Ammon's horn (tissue), 1 donor: ENCODE results near the gene KRT73.

Experiments used
- DNase-seq: peaks from one replicate; pipeline ENCODE4 v3.0.0-alpha.2; 2016; ENCODE audit warnings: low spot score

The KRT73 gene

GRCh38 chr12:52645982-52646381, 27.6 kb upstream of the KRT73 start:
- DNase-seq = no peak

DNA sequence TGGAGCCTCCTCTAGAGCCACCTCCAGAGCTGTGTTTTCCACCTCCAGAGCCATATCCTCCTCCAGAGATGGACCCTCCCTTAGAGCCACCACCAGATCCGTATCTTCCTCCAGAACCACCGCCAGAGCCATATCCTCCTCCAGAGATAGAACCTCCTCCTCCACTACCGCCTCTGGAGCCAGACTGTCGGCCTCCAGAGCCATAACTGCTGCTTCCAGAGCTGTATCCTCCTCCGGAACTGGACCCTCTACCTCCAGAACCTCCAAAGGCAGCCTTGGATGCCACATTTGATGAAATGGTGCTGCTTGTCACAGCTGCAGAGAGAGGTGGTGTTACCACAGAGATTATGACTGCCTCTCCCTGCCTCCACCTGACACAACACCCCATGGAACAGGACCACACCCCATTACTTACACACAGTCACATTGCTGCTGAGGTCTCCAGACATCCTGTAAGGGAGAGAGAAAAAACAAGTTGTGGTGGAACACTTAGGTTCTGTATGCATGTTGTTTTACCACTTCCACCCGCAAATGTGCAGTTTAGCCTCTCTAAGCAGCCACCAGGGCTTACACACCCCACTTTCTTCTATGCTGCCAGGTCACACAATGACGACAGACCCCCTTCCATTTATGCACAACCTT, 26.9 kb upstream of the KRT73 start:
- DNase-seq = no peak

- DNase-seq = no peak
These were observed 25.7 kb upstream of the KRT73 start for GRCh38 chr12:52644078-52644415.

- no peak for DNase-seq
These were observed 25.1 kb upstream of the KRT73 start for GRCh38 chr12:52643233-52644077.

DNA sequence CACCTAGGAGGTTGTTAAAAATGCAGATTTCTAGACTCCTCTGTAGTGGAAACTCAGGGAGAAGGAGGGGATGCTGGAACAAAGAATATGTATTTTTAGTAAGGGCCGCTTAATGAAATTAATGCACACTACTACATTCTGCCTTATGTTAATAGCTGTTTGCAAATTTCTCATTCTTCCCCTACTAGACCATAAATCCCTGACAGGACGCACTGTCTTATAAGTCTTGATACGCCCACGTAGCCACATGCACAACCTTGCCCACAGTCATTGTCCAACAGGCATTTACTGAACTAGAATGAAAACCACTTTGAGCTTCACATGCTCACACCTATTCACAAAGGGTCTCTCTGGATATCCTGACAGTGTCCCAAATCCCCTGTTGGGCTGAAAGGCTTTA, 23.1 kb upstream of the KRT73 start:
- no peak for DNase-seq

- no peak for DNase-seq
These were observed 18.9 kb upstream of the KRT73 start for GRCh38 chr12:52637299-52637698.

DNA sequence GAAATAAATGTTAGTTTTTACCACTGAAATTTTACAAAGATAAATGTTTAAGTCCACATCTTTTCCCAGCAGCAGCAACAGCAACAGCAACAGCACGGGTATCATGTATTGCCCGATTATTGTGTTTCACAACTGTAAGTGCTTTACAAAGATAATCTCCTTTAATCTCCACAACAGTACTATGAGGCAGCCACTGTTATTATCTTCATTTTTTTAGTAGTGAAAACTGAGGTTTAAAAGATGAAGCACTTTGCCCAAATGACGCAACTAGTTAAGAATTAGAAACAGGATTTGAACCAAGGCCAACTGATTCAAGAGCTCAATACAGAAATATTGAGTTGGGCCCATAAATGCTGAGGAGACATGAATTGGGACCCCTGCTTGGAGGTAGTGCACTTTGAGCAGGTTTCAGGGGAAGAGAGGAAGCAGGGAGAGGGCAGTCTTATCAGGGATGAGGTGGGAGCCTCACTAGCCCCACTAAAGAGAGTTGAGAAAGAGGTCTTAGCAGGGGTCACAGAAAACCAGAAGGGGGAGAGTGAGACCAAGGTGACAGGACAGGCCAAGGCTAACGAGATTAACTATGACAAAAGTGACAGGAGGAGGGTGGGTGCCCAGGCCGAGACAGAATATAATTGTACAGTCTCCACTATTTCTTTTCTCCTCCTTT, 18.4 kb upstream of the KRT73 start:
- no peak for DNase-seq

- DNase-seq = no peak
These were observed 17.8 kb upstream of the KRT73 start for GRCh38 chr12:52636189-52636588.

- DNase-seq = peak; percentile 92
These were observed 16.1 kb upstream of the KRT73 start for GRCh38 chr12:52634266-52635056.

GRCh38 chr12:52633383-52633782, 15.0 kb upstream of the KRT73 start:
- DNase-seq = no peak

DNA sequence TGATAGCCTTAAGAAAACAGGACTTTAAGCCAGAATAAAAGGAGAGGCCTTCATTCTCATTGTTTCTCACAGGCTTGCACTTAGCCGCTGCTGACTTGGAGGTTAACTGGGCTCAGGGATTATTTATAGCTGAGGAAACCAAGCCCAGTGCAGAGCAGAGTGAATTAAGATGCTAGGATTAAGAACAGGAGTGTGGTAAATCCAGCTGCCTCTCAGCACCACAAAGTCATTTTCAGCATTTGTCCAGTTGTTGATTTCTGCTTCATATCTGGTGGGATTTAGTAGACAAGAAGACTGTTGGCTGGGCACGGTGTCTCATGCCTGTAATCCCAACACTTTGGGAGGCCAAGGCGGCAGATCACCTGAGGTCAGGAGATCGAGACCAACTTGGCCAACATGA, 14.3 kb upstream of the KRT73 start:
- DNase-seq = no peak

- DNase-seq = no peak
These were observed 13.5 kb upstream of the KRT73 start for GRCh38 chr12:52631676-52632459.

GRCh38 chr12:52631264-52631663, 12.9 kb upstream of the KRT73 start:
- no peak for DNase-seq

DNA sequence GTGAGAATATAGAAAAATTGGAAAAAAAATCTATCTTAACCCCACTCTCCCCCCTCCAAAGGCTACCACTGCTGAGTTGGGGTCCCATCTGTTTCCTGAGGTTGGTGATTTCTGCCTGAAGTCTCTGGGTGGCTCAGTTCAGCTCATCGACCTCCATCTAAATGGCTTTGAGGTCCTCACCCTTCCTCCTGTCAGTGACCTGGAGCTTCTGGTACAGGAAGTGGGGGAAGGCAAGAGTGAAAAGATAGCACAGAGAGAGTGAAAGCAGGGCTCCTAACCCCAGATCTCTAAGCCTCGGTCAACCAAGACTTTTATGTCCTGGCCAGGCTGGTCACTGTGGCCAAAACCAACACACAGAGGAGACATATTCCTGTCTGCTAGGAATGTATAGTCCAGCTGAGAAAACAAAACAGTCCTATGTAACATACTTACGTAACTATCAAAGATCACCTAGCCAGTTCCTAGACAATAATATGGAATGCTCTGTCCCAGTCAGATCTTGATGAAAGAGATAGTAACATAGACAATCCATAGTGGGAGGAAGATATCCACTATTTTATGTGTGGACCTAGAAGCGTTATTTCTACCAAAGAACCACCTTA, 12.3 kb upstream of the KRT73 start:
- no peak for DNase-seq

DNA sequence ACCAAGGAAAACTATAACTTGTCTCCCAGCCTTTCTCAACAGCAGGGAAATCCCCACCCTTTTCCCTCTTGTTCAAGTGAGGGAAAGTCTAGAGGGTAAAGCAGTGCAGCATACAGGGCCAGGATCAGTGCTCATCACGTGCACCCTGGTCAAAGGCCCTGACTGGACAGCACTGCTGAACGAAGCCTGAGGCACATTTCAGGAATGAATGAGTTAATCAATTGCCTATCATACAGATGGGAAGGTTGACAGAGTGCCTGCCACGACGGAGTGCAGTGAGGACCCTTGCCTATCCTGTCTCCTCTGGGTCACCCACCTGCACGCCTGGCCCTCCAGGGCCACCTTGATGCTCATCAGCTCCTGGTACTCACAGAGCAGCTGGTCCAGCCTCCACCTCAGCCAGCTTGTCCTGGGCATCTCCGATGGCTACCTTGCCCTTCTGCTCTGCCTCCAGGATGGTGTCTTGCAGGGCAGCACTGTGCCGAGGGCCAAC, 11.7 kb upstream of the KRT73 start:
- no peak for DNase-seq

GRCh38 chr12:52629281-52630007, 11.1 kb upstream of the KRT73 start:
- no peak for DNase-seq

- no peak for DNase-seq
These were observed 10.5 kb upstream of the KRT73 start for GRCh38 chr12:52628841-52629240.

- no peak for DNase-seq
These were observed 9.8 kb upstream of the KRT73 start for GRCh38 chr12:52628111-52628507.

GRCh38 chr12:52627395-52628110, 9.2 kb upstream of the KRT73 start:
- DNase-seq = no peak

GRCh38 chr12:52622349-52622748, 4.0 kb upstream of the KRT73 start:
- no peak for DNase-seq
